ENCODE results near the gene CNOT3.
"Not testable (repeated sequence)": the region's sequence is repeated elsewhere in the genome, so short reads cannot be mapped to it uniquely, and the experiment has no call there.

Gene CNOT3

DNA sequence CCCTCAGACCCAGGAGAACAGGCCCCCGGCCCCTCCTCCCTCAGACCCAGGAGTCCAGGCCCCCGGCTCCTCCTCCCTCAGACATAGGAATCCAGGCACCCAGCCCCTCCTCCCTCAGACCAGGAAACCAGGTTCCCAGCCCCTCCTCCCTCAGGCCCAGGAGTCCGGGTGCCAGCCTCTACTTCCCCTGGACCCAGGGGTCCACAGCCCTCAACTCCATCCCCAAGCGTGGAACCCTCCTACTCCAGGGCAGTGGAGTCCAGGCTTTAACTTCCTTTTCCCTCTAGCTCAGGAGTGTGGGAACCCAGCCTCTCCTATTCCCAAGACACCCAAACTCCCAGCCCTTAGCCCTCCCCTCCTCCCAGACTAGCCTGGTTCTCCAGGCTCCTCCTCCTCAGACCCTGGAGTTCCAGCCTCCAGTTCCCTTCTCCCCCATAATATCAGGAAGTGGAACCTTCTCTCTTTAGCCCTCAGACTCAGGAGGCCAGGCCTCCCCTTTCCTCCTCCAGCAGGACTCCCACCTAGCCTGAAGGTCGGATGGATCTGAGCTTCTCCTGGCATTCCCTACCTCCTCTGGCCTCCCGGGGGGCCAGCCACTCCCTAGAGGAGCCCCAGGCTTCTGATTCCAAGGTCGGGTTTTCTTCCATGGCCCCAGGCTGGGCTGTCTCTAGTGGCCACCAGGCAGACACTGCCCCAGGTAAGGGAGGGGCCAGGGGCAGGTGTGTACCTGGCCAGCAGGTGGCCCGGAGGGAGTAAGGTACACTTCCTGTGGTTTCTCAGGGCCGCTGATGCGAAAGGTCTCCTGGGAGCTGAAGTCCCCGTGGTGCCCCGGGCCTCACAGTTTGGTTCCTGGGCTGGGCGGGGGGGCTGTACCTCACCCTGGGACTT, 35.2 kb downstream of the CNOT3 start, which contains the start of gene TMC4:
Gene TMC4, minus strand, starts transcription at position 690 of the 888 bp plus-strand sequence. Its CDS starts 43 bp downstream, at position 647.
- DNase-seq: peak; percentile 41 to 58

DNA sequence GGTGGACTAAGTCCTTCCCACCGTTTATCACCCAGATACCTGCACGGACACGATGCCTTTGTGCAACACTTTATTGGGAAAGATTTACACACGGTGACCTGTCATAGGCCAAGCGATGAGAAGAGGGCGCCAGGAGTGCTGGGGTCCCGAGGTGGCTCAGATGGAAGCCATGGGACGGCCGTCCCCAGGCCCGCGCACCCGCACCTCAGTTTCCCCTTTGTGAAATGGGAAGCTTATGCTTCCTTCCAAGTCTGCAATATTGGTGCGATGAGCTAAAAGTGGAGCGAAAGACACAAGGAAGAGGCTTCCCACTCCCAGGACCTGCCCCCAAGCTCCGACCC, 35.8 kb downstream of the CNOT3 start:
- DNase-seq: no peak

DNA sequence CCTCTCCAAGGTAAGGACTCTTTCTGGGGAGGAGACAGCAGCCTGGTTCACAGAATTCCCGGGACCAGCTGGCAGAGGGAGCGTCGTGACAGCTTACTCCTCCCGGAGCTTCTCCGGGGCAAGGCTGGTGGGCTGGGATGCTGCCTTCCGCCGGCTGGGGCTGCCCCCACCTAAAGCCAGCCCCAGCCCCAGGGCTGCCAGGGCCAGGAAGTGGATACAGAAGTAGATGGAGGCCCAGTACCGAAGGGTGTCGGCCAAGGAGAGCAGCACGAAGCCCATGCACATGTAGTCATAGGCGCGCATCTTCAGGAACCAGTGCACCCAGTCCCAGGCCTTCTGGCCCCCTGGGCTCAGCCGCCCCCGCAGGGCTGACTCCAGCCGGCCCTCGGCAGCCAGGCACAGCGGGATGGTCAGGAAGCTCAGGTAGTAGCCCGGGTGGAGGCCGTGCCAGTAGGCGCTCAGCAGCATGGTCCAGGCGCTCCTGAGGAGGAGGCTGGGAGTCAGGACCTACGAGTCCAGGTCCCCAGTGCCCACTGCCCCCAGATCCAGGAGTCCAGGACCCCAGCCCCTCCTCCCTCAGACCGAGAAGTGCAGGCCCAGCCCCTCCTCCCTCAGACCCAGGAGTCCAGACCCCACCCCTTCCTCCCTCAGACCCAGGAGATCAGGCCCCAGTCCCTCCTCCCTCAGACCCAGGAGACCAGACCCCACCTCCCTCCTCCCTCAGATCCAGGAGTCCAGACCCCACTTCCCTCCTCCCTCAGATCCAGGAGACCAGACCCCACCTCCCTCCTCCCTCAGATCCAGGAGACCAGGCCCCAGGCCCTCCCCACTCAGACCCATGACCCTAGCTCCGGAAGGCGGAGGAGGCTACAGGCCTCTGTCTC, 36.6 kb downstream of the CNOT3 start:
- DNase-seq: no peak

DNA sequence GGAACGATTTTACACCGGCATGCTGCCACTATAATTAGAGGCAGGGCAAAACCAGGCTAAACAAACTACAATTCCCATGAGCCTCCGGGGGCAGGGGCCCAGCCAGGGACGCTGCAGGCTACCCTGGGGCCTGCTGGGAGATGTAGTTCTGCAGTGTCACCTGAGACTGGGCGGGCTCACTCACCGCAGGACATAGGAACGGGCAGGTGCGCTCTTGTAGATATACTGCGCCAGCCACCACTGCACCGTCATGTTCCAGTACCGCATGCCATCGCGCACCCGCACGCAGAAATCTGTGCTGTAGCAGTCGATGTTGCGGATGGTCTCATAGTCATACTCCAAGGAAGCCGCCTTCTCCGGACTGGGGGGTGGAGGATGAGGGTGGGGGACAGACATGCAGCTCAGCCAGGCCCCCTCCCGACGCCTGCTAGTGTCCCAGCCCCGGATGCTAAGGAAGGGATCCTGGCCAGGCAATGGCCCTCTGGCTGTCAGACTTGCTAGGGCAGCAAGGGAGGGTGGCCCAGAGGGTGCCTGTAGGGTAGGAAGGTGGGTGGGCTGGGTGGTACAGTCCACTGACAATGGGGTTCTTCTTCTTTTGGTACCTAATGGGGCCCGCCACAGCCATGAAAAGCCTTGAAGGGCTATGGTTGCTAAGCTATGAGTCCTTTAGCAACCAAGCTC, 41.2 kb downstream of the CNOT3 start:
- peak; percentile 33 to 58 for DNase-seq

DNA sequence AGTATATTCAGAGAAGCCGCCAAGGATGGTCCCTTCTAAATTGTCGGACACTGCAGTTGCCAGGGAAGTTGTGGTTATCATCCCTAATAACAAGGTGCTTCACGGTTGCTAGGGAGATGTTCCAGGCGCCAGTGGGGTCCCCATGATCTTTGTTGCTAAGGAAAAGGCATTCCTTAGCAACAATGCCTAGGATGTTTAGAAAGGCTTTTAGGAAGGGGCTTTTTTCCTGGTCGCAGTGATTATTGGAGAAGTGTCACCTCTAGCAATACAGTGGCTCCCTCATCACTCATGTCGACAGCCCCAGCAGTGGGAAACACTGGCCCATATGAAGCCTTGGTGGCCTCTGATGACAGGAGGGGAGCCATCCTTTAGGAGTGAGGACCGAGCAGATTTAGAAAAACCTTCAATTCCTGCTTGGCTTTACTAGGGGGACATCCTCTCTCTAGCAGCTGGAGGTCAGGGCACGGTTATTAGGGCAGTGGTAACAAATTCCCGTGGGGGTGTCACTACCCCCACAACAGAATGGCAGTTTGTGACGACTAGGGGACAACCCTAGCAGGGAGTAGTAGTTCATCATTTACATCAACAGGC, 41.8 kb downstream of the CNOT3 start:
- DNase-seq: no peak

DNA sequence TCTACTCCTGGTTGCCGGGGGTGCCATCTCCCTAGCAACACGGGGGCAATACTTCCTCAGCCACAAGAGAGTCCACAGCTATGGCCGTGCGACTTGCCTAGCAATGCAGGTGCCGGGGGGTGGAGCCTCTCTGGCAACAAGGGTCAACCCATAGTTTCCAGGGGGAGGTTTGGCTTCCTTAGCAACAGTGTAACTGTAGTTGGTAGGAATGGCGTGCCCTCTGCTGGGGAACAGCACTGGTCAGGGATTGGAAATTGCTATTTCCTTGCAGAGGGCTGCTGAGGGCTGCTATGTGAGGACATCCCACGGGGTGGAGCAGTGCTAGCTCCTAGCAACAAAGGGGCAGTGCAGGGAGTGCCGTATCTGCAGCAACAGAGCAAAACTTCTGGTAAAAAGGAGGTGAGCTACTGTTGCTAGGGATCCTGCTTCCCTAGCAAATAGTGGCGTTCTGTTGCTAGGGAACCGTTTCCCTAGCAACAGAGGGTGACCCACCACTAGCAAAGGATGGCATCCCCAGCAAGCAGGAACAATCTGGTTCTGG, 42.4 kb downstream of the CNOT3 start:
- peak; percentile 54 to 71 for DNase-seq

DNA sequence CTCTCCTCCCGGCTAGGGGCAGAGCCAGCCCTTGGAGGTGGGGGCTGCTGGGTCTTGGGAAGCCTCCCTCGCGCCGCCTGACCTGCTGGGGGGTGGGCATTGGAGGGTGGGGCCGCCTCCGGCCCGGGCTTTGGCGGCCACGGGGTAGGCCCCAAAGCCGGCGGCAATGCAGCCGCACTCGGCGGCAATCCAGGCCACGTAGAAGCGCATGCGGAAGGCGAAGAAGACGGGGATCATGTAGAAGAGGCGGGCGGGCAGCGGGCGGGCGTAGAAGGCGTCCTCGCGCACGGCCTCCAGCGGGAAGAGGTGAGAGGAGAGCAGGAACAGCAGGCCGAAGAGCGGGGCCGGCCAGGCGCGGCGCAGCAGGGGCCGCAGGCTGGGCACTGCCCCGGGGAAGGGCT, 43.1 kb downstream of the CNOT3 start:
- no peak for DNase-seq

DNA sequence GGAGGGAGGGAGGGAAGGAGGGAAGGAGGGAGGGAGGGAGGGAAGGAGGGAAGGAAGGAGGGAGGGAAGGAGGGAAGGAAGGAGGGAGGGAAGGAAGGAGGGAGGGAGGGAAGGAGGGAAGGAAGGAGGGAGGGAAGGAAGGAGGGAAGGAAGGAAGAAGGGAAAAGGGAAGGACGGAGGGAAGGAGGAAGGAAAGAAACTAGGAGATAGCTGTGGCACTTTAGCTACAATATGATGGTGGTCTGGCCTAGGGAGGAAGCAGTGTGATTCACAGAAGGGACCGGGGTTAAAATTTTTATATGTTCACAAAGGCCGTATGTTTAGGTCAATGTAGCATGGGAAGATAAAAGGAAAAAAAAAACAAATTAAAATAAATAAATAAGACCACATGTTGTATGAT, 44.3 kb downstream of the CNOT3 start:
- DNase-seq: not testable (repeated sequence)

DNA sequence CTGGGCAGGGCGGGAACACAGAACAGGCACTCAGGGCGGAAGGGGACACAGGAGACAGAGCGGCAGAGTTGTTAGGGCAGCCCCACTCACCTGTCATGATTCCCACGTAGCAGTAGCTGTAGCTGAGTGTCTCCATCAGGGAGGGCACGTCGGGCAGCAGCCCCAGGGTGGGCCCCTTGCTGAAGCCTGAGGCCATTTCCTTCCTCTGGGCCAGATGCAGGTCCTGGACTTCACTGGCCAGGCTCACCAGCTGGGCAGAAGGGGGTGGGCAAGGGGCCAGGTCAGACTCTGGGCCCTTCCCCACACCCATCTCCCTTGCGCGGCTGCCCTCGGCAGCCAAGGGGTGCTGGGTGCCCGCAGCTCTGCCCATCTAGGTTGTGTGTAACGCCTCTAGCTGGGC, 45.9 kb downstream of the CNOT3 start:
- DNase-seq: no peak

DNA sequence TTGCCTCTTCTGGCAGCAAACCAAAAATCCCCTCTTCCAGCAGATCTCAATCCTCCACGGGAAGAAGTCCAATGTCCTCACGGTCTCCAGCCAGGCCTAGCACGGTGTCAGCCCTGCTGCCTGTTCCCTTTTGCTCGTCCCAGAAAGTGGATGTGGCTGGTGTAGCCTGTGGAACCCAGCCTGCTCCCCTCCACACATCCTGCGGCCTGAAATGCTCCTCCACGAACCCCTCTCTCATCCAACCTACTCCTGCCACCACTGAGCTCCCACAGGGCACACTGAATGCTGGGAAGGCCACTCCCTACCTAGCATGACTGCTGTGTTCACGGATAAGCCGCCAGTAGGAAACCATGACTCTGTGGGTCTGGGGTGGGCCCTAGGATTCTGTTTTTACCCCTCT, 48.8 kb downstream of the CNOT3 start:
- no peak for DNase-seq

DNA sequence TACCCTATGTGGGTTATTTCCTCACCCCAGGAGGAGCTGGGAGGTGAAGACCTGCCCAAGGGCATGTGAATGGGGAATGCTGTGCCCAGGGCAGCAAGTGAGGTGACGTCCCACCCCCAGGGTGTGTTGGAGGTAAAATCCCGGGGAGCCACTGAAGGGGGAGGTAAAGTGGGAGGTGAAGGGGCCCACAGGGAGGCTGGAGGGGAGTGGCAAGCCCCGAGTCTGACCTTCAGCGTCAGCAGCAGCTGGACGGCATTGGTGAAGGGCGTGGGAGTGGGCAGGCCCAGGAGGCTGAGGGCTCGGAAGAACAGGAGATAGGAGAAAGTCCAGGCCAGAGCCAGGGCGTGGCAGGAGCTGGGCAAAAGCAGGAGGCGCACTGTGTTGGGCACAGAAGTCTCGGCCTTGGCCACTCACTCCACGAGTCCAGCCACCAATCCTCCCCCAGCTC, 49.4 kb downstream of the CNOT3 start:
- DNase-seq: no peak

DNA sequence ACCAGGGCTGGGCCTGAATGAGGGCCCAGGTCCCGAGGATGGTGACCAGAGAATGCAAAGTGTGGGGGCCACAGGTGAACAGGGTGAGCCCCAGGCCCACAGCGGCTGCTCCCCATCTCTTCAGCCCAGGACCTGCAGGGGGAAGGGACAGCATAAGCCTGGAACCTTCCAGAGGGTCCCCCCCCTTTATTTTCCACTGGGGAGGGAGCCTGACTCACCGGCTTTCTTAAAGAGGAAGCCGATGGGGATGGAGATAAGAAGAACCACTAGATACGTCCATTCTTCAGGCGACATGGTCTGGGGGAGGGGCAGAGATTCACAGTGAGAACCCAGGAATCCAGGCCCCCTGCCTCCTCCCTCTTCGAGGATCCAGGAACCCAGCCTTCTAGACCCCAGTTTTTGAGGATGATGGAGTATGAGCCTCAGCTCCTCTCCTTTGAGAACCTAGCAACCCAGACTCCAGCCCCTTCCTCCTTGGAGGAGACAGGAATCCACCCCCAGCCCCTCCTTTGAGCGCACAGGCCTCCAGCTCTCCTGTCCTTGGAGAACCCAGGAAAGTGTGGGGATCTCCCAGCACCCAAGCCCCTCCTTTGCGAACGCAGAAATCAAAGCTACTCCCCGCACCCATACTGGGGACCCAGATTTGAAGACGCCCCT, 50.8 kb downstream of the CNOT3 start:
- DNase-seq: no peak

DNA sequence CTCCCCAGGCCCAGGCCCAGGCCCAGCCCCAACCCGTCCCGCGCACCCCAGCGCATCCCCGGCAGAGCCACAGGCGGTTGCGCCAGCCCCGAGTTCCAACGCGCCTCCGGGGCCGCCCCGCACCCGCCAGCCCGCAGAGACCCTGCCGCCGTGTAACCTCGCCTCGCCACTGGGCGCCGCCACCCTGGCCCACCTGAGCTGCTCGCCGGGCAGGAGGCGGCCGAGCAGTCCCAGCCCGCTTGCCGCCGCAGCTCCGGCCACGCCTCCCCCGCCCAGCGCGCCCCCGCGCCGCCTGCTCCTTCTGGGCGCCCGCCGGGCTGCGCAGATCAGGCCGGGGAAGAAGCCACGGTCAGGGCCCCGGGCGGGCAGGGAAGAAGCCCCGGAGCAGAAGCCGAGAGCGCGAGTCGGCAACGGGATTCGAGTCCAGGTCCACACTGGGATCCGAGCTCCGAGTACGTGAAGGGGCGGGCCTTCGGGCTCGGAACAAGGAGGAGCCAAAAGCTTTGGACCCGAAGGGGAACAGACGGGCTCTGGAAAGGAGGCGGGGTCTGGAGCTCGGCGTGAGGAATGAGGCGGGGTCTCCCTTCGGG, 51.7 kb downstream of the CNOT3 start, which contains the start of gene MBOAT7:
Gene MBOAT7, minus strand, starts transcription at position 436 of the 590 bp plus-strand sequence. CDS start 1,072 bp downstream, outside the sequence.
- peak; percentile 88 to 90 for DNase-seq

DNA sequence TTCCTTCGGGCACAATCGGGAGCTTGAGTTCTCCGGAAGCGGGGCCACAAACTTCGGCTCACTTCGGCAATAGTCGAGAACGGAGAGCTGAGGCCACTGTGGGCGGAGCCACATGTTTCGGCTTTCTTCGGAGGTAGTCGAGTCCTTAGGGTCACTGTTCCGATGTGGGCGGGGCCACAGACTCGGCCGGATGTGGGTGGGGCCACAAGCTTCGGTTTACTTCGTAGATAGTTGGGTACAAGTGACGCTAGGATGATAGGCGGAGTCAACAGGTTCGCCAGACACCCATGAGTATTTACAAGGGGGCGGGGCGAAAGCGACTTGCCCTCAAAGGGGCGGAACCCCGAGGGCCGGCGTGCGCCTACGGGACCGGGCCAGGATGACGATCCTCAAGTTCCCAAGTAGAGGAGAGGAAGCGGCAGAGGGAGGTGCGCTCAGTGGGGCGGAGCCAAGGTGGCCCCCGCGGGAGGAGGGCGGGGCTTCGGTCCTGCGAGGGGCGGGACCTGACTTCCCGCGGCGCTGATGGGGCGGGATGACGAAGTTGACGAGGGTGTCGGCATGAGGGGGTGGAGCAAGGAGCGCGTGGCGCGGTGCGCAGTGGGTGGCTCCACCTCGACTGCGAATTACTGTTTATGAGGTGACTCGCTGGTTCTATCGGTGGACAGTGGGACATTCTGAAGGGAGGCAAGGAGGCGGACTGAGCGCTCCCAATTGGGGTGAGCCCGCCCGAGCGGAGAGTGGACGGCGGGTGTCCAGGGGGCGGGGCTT, 52.4 kb downstream of the CNOT3 start:
- DNase-seq: peak; percentile 100

DNA sequence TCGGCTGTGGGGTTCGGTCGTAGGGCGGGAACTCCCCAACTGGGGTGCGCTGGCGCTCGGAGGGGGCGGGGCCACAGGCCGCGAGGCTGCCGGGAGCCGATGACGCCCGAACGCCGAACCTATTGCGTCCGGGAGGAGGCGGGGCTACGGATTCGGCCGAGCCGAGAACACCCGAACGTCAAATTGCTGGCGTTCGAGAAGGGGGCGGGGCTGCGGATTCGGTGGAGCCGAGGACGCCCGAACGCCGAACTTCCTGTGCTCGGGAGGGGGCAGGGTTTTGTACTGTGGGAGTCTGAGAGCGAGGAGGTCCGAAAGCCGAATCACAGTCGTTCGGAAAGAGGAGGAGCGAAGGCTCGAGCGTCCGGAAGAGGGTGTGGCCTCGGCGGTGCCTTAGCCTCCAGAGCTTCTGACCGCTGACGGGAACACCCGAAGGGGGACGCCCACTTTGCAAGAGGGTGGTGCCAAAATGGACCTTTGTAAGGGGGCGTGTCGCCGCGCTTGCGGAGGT, 53.0 kb downstream of the CNOT3 start:
- peak; percentile 99 to 100 for DNase-seq

DNA sequence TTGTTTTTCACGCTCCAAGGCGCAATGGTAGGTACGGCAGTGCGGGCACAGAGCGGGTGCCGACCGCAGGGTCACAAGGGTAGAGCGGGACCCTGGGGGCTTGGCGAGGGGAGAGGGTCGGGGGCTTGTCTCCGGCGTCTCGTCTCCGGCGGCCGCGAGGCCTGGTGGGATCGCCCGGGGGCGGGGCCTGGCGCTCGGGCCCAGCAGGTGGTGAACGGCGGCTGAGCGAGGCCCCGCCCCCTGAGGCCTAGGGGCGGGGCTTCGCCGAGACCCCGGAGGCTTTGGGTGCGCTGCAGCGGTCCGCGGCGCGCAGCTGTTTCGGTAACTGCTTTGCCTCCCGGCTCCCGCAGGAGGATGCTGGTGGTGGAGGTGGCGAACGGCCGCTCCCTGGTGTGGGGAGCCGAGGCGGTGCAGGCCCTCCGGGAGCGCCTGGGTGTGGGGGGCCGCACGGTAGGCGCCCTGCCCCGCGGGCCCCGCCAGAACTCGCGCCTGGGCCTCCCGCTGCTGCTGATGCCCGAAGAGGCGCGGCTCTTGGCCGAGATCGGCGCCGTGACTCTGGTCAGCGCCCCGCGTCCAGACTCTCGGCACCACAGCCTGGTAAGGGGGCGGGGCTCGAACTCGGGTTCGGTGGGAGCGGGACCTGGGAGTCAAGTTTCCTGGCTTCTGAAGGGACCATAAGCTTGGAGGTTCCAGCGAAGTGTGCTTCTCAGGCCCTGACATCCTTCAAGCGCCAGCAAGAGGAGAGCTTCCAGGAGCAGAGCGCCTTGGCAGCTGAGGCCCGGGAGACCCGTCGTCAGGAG, 53.6 kb downstream of the CNOT3 start, which contains the start of gene TSEN34:
Gene TSEN34, plus strand, starts transcription at position 298 of the 800 bp plus-strand sequence. Its CDS starts 57 bp downstream, at position 355.
- peak; percentile 76 to 87 for DNase-seq

DNA sequence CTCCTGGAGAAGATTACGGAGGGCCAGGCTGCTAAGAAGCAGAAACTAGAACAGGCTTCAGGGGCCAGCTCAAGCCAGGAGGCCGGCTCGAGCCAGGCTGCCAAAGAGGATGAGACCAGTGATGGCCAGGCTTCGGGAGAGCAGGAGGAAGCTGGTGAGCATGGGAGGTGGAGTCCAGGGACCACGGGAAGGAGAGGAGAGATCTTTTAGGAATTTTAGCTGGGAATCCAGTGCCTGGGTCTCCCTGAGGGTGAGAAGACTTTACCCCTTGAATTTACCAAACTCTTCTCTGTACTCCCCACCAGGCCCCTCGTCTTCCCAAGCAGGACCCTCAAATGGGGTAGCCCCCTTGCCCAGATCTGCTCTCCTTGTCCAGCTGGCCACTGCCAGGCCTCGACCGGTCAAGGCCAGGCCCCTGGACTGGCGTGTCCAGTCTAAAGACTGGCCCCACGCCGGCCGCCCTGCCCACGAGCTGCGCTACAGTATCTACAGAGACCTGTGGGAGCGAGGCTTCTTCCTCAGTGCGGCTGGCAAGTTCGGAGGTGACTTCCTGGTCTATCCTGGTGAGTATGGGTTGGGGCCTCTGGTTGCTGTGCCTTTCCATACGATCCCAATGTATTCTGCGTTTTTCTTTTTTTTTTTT, 54.4 kb downstream of the CNOT3 start:
- DNase-seq: no peak

DNA sequence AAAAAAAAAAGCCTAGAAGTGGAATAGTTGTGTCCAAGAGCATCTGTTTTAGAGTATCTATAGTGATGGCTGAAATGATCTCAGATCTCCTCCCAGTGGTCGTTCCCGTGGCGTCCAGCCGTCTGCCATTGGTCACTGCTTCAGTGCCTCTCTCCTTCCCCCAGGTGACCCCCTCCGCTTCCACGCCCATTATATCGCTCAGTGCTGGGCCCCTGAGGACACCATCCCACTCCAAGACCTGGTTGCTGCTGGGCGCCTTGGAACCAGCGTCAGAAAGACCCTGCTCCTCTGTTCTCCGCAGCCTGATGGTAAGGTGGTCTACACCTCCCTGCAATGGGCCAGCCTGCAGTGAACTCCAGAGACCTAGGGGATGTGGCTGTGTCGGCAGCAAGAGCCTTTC, 55.4 kb downstream of the CNOT3 start:
- DNase-seq: no peak

DNA sequence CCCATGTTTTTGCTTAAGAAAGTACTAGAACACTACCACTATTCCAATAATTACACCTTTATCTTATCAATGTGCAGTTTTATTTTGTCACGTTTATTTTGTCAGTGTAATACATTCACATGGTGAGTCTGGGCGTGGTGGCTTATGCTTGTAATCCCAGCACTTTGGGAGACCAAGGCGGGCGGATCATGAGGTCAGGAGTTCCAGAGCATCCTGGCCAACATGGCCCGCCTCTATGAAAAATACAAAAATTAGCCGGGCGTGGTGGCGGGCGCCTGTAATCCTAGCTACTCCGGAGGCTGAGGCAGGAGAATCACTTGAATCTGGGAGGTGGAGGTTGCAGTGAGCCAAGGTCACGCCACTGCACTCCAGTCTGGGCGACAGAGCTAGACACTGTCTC, 56.9 kb downstream of the CNOT3 start:
- not testable (repeated sequence) for DNase-seq
